ENCODE data around the gene HPS5. TPM values are rescaled to one million over a fixed set of nuclear protein-coding genes. Genes with fewer than 3 reads are reported as not detected.
"Not testable (repeated sequence)": the region's sequence is repeated elsewhere in the genome, so short reads cannot be mapped to it uniquely, and the experiment has no call there.

HPS5 gene
- total and polyA plus RNA-seq, 12 donors = 10.5 to 49.3 (median 22.2) TPM

DNA sequence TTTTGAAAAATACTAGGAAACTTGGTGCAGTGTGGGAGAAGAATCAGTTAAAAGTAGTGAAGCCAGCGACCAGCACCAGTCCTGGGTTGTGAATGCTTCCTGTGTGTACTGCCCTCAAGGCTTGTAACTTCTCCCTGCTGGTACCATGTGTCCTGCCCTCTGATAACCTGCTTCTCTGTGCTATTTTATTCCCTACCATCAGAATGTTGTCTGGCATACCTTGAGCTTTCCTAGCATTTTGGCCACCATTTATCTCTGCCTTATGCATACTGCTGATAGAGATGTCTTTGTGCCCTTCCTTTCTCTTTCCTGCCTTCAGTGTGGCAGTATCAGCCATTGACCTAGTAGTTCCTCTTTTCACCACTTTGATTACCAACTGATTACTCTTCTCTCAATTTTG lies 2.4 kb upstream of the HPS5 start:
- Histone ChIP-seq H3K27me3 (no peaks in the 10 kb centered on the region), H3K4me3 (no peak overlapping the region), H3K9me3 (replicated peaks in 1 of 3) (no peaks in the 10 kb centered on the region), H3K4me1 (replicated peaks in 1 of 2) (peaks cover 35 to 58% of the 10 kb centered on the region in 2 donors), H3K36me3 (replicated peaks in 1 of 2) (peaks cover 0 to 11% of the 10 kb centered on the region in 2 donors), H3K27ac (no peak overlapping the region)
- 41 to 83% (median 64%) methylated on average over 1 of the region's 1 CpG for WGBS, 4 donors
- intact Hi-C loops (cut with DNase I) = loop anchor here in 1 of 2 donors (10.0 kb wide), 2 partner anchors 70 to 200 kb away; partner anchors contain the start of genes LDHA and TSG101
- TF ChIP-seq, protein P1, sequence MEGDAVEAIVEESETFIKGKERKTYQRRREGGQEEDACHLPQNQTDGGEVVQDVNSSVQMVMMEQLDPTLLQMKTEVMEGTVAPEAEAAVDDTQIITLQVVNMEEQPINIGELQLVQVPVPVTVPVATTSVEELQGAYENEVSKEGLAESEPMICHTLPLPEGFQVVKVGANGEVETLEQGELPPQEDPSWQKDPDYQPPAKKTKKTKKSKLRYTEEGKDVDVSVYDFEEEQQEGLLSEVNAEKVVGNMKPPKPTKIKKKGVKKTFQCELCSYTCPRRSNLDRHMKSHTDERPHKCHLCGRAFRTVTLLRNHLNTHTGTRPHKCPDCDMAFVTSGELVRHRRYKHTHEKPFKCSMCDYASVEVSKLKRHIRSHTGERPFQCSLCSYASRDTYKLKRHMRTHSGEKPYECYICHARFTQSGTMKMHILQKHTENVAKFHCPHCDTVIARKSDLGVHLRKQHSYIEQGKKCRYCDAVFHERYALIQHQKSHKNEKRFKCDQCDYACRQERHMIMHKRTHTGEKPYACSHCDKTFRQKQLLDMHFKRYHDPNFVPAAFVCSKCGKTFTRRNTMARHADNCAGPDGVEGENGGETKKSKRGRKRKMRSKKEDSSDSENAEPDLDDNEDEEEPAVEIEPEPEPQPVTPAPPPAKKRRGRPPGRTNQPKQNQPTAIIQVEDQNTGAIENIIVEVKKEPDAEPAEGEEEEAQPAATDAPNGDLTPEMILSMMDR (IDR thresholded peaks at IDR 0.05) = no peak
- no peak for DNase-seq

DNA sequence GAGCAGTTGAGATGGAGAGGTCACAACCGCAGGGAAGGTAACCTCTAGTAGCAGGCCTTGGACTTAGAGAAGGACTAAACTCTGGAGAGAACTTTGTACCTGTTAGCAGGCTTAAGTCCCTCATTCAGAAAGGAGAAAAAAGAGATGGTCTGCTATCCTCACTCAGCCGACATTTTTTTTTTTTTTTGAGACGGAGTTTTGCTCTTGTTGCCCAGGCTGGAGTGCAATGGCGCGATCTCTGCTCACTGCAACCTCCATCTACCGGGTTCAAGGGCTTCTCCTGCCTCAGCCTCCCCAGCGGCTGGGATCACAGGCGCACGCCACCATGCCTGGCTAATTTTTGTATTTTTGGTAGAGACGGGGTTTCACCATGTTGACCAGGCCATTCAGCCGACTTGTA lies 1.9 kb upstream of the HPS5 start:
- H3K4me3 ChIP-seq; DNase-seq; H3K27ac ChIP-seq; H3K27me3 ChIP-seq; H3K9me3 ChIP-seq (replicated peaks in 1 of 3): not testable (repeated sequence)
- intact Hi-C loops (cut with DNase I) = loop anchor here in 1 of 2 donors (10.0 kb wide), 2 partner anchors 71 to 201 kb away; partner anchors contain the start of genes LDHA and TSG101
- H3K36me3 ChIP-seq (replicated peaks in 1 of 2) = peaks cover 0 to 11% of the 10 kb centered on the region in 2 donors
- WGBS, 4 donors = 83 to 91% (median 90%) methylated on average over 11 of the region's 11 CpGs
- peaks cover 30 to 55% of the 10 kb centered on the region in 2 donors for H3K4me1 ChIP-seq (replicated peaks in 1 of 2)

DNA sequence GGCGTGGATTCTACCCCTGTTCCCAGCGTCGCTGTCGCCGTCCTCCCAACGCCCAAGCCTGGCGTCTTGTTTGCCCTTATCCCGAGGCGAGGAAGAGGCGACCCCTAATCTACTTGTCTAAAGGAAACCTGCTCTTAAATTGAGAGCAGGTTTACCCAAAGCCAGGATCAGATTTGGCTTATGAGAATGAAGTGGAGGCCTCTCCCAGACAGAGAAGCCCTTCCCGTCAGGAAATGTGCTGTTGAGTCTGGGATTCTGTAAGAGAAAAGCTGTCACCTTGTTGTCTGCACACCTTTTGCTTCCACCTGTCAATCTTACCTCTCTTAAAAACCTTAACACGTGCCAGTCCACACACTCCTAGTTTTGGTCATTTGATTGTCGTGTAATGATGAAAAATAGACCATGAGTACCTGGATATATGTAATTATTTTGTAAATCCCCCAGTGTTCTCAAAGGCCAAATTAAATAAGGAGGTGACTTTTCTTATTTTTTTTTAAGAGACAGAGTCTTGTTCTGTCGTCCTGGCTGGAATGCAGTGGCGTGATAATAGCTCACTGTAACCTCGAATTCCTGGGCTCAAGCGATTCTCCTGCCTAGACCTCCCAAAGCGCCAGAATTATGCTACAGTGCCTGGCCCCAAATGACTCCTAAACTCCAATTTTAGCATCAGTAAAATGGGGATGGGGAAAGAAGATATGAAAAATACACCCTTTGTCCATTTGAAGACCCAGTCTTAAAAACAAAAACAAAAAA lies 1.1 kb upstream of the HPS5 start:
- 11 to 22% (median 11%) methylated on average over 10 to 18 of the region's 18 CpGs for WGBS, 4 donors
- peaks cover 0 to 11% of the 10 kb centered on the region in 2 donors for H3K36me3 ChIP-seq (replicated peaks in 1 of 2)
- H3K27me3 ChIP-seq = no peaks in the 10 kb centered on the region
- peak overlapping the region; percentile 32 to 89 (median 75) for H3K4me3 ChIP-seq
- H3K9me3 ChIP-seq (replicated peaks in 1 of 3) = no peaks in the 10 kb centered on the region
- peaks cover 30 to 53% of the 10 kb centered on the region in 2 donors for H3K4me1 ChIP-seq (replicated peaks in 1 of 2)
- no peak for DNase-seq
- TF ChIP-seq, protein P1 (IDR thresholded peaks at IDR 0.05) = no peak
- TF ChIP-seq POLR2A (IDR thresholded peaks at IDR 0.05) = no peak
- H3K27ac ChIP-seq = peak overlapping the region in 4 of 5 donors; percentile 95 to 99 (median 98)
- intact Hi-C loops (cut with DNase I) = loop anchor here in 1 of 2 donors (10.0 kb wide), 2 partner anchors 72 to 202 kb away; partner anchors contain the start of genes LDHA and TSG101

DNA sequence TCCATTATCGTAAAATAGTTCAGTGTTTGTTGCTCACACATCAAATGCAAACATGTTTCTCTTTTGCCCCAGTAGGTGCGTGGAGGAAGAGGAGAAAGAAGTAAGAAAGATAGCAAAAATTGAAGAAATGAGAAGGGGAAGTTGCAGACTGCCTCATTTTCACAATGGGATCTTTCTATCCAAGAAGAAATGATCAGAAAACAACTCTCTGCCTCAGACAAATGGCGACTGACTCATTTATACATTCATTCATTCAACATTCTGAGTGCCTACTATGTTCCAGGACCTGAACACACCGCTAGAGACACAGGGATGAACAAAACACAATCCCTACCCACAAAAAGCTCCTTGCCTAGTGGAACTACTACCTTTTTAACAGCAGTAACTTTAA lies 367 bp downstream of the HPS5 start:
- no peaks in the 10 kb centered on the region for H3K27me3 ChIP-seq
- intact Hi-C loops (cut with DNase I) = loop anchor here in 1 of 2 donors (10.0 kb wide), 2 partner anchors 73 to 203 kb away; partner anchors contain the start of genes LDHA and TSG101
- DNase-seq = no peak
- peaks cover 30 to 53% of the 10 kb centered on the region in 2 donors for H3K4me1 ChIP-seq (replicated peaks in 1 of 2)
- H3K9me3 ChIP-seq (replicated peaks in 1 of 3) = no peaks in the 10 kb centered on the region
- peaks cover 0 to 3% of the 10 kb centered on the region in 2 donors for H3K36me3 ChIP-seq (replicated peaks in 1 of 2)
- 1 to 5% (median 5%) methylated on average over 4 of the region's 4 CpGs for WGBS, 4 donors
- TF ChIP-seq, protein P1 (IDR thresholded peaks at IDR 0.05) = no peak
- H3K4me3 ChIP-seq = peak overlapping the region; percentile 15 to 89 (median 75)
- peak overlapping the region; percentile 91 to 99 (median 97) for H3K27ac ChIP-seq

All from adrenal gland (tissue), 12 donors.